Activated CD8-positive, alpha-beta memory T cell treated with anti-CD3 and anti-CD28 coated beads for 36 hours (primary cell): ENCODE measurements around the gene UNK. TPM values are rescaled to one million over a fixed set of nuclear protein-coding genes. Genes with fewer than 3 reads are reported as not detected.

Experiments used
- CTCF ChIA-PET: fragments of 350-600 bp; sonication (Branson Sonifier 250); formaldehyde crosslinking; loops from one replicate; lab custom pipeline; 2021; ENCODE audit warnings: antibody characterized with exemption; lab: Charles Lee
- POLR2A ChIA-PET: fragments of 350-600 bp; sonication (Branson Sonifier 250); formaldehyde crosslinking; loops from one replicate; lab custom pipeline; 2021; ENCODE audit warnings: antibody characterized with exemption; lab: Charles Lee
- total RNA-seq, 2 experiments: library from RNA; stranded (reverse); gene quantifications; one replicate each; pipeline ENCODE4 v1.2.3, GENCODE V29; 2021

Gene UNK
- total RNA-seq, 2 experiments from 2014 or later: 25.3 to 29.1 TPM

- POLR2A ChIA-PET: interaction anchor here (0.5 to 1.3 kb wide), 7 partner anchors 12 to 148 kb away, joined by 3 to 9 read pairs (median 5); partner anchors contain the start of genes GALK1, SMIM5 and WBP2
- CTCF ChIA-PET: interaction anchor here (0.5 to 10.7 kb wide), 39 partner anchors 9 to 569 kb away, joined by 3 to 153 read pairs (median 4); partner anchors contain the start of genes GALK1, RECQL5, SAP30BP and SMIM5
Measured at GRCh38 chr17:75752802-75753513, 31.6 kb upstream of the UNK start.

DNA sequence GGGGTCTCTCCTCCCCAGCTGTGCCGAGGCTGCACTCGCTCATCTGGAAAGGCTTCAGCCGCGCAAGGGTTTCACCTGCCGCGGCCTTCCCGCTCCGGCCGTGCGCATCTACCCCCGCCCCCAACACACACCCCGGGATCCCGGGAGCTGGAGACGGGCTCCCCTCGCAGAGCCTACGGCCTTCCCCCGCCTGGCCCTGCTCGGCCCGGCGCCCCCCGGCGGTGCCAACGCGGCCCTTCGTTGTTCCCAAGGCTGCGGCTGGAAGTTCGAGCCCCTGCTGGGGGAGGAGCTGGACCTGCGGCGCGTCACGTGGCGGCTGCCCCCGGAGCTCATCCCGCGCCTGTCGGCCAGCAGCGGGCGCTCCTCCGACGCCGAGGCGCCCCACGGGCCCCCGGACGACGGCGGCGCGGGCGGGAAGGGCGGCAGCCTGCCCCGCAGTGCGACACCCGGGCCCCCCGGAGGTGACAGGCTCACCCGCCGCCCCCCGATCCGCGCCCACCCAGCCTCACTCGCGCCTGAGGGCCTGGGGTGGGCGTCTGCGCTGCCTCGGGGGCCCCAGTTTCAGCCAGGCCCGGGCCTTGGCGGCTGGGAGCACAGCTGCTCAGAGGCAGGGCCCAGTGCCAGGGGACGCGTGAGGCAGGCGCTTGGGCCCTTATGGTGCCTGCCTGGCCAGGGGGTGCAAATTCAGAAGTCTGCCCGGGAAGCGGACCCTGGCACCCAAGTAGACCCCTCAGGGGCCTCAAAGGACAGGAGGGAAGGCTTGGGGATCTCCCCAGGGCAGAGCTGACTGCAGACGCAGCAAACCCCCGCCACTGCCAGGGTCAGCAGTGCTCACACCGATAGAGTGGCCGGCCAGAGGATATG lies 30.9 kb upstream of the UNK start:
- ChIA-PET CTCF (interaction anchor here (0.5 to 10.7 kb wide), 39 partner anchors 8 to 570 kb away, joined by 3 to 153 read pairs (median 4); partner anchors contain the start of genes GALK1, RECQL5, SAP30BP and SMIM5), POLR2A (interaction anchor here (0.5 to 1.3 kb wide), 11 partner anchors 11 to 328 kb away, joined by 3 to 9 read pairs (median 3); partner anchors contain the start of genes GALK1, SMIM5 and WBP2)

DNA sequence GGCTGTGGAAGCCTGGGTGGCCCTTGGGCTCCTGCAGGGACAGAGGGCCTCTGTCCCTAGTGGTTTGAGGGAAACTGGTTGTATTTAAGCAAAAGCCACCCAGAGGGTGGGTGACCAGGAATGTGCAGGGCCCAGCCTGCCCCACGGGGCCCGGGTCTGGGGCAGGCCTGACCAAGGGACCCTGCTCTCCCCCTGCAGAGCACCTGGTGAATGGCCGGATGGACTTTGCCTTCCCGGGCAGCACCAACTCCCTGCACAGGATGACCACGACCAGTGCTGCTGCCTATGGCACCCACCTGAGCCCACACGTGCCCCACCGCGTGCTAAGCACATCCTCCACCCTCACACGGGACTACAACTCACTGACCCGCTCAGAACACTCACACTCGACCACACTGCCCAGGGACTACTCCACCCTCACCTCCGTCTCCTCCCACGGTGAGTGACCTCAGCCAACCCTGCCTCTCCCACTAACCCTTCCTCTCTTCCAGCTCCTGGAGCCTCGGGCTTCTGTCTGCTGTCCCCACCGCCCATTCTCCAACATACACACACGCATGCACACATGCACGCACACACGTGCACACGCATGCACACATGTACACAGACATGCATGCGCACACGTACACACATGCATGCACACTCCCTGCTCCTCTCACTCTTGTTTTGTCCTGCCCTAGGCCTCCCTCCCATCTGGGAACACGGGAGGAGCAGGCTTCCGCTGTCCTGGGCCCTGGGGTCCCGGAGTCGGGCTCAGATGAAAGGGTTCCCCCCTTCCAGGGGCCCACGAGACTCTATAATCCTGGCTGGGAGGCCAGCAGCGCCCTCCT lies 30.0 kb upstream of the UNK start:
- CTCF ChIA-PET: interaction anchor here (0.8 to 10.7 kb wide), 17 partner anchors 7 to 170 kb away, joined by 3 to 153 read pairs (median 8); partner anchors contain the start of genes GALK1, RECQL5, SAP30BP and SMIM5
- POLR2A ChIA-PET: interaction anchor here (1.2 kb wide), 1 partner anchor 121 kb away, joined by 3 read pairs; the partner anchor contains the start of gene SMIM5

DNA sequence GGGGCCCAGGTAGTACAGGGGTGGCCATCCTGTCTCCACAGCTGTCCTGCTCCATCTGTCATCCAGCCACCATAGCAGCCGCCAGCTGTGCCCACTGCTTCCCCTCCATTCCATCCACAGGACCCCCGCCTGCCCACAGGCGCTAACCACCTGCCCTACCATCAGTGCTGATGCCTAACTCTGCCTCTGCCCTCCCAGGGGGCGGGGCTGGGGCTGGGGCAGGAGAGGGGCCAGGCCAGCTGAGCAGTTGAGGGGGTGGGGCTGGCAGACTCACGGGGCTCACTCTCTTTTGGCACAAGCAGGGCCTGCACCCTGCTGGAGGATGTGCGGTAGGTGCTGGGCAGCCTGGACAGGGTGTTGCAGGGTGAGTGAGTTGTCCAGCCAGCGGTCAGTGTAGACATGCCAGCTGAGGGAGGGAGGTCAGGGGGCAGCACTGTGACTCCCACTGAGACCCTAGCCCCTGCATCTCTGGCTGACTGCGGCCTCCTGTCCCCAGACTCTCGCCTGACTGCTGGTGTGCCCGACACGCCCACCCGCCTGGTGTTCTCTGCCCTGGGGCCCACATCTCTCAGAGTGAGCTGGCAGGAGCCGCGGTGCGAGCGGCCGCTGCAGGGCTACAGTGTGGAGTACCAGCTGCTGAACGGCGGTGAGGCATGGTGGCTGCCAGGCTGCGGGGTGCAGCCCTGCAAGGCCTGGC lies 29.3 kb upstream of the UNK start:
- ChIA-PET CTCF (interaction anchor here (1.0 to 3.5 kb wide), 5 partner anchors 9 to 121 kb away, joined by 3 to 37 read pairs (median 7); partner anchors contain the start of gene GALK1), POLR2A (no interaction called here)

GRCh38 chr17:75755990-75756389 lies 28.6 kb upstream of the UNK start:
- POLR2A ChIA-PET: no interaction called here
- CTCF ChIA-PET: interaction anchor here (0.7 to 1.0 kb wide), 2 partner anchors 81 to 123 kb away, joined by 3 to 4 read pairs; partner anchors contain the start of gene SMIM5

- ChIA-PET POLR2A (no interaction called here), CTCF (interaction anchor here (0.7 to 1.0 kb wide), 2 partner anchors 82 to 124 kb away, joined by 3 to 4 read pairs; partner anchors contain the start of gene SMIM5)
Measured at GRCh38 chr17:75756451-75757085, 28.0 kb upstream of the UNK start.

DNA sequence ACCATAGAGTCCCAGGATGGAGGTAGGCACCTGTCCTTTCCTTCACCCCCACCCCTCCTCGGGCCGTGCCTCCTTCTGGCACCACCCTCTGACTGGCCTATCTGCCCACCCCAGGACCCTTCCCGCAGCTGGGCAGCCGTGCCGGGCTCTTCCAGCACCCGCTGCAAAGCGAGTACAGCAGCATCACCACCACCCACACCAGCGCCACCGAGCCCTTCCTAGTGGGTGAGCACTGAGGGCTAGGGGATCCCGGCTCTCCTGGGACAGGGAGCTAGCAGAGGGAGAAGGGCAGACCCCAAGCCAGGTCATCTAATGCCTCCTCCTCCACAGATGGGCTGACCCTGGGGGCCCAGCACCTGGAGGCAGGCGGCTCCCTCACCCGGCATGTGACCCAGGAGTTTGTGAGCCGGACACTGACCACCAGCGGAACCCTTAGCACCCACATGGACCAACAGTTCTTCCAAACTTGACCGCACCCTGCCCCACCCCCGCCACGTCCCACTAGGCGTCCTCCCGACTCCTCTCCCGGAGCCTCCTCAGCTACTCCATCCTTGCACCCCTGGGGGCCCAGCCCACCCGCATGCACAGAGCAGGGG lies 27.4 kb upstream of the UNK start:
- POLR2A ChIA-PET: no interaction called here

GRCh38 chr17:75758131-75758905 lies 26.3 kb upstream of the UNK start:
- POLR2A ChIA-PET: no interaction called here
- CTCF ChIA-PET: interaction anchor here (0.7 to 1.4 kb wide), 2 partner anchors 11 to 85 kb away, joined by 3 to 4 read pairs; no protein-coding TSS in a partner anchor

More for the DNA sequence above, 27.4 kb upstream of the UNK start:
- CTCF ChIA-PET: interaction anchor here (0.5 to 1.4 kb wide), 2 partner anchors 10 to 149 kb away, joined by 3 to 4 read pairs; no protein-coding TSS in a partner anchor

DNA sequence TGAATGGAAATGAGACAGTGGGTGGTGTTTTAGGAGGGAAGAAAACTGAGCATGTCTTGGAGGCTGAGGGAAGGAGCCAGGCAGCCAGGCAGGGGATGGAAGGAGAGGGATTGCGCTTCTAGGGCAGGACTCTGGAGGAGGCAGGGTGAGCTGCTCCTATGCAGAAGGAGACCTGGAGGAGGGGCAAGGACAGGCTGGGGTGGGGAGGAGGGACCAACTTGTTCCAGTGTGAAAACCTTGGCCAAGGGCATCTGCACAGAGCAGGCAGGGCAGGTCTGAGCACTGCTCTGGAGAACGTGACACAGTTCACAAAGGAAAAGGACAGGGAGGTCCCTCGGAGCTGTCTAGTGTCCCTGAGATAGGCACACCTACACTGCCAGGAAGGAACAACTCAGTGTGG lies 25.1 kb upstream of the UNK start:
- ChIA-PET CTCF (interaction anchor here (0.7 to 1.1 kb wide), 3 partner anchors 9 to 86 kb away, joined by 3 to 4 read pairs (median 3); no protein-coding TSS in a partner anchor), POLR2A (interaction anchor here (0.6 to 1.2 kb wide), 3 partner anchors 17 to 39 kb away, joined by 3 to 7 read pairs (median 3); no protein-coding TSS in a partner anchor)

GRCh38 chr17:75759978-75760640 lies 24.5 kb upstream of the UNK start:
- POLR2A ChIA-PET: interaction anchor here (0.6 to 1.2 kb wide), 3 partner anchors 16 to 39 kb away, joined by 3 to 7 read pairs (median 3); no protein-coding TSS in a partner anchor
- CTCF ChIA-PET: interaction anchor here (0.9 to 1.1 kb wide), 2 partner anchors 10 to 37 kb away, joined by 3 to 4 read pairs; no protein-coding TSS in a partner anchor

GRCh38 chr17:75762513-75763268 lies 21.9 kb upstream of the UNK start:
- ChIA-PET POLR2A (interaction anchor here (0.6 to 1.3 kb wide), 2 partner anchors 17 to 630 kb away, joined by 4 to 8 read pairs; a partner anchor contains a TSS), CTCF (interaction anchor here (0.7 to 4.2 kb wide), 11 partner anchors 9 to 217 kb away, joined by 3 to 37 read pairs (median 4); partner anchors contain the start of gene WBP2)

DNA sequence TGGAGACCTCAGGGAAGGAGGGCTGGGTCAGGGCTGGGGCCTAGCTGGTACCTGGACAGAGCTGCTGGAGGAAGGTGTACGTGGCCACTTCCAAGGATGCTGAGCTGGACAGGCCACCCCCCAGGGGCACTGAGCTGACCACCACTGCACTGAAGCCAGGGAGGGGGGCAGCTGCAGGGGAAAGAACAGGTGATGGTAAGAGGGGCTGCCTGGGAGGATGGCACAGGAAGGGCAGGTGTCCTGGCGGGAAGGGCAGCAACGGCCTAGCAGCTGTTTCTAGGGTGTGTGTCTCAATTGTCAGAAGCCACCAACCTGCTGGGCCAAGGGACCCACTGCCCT lies 21.4 kb upstream of the UNK start:
- POLR2A ChIA-PET: interaction anchor here (0.6 to 1.2 kb wide), 3 partner anchors 21 to 631 kb away, joined by 3 to 8 read pairs (median 5); partner anchors contain the start of gene UNK
- CTCF ChIA-PET: interaction anchor here (1.1 to 4.2 kb wide), 6 partner anchors 9 to 92 kb away, joined by 3 to 37 read pairs (median 10); partner anchors contain the start of gene WBP2

DNA sequence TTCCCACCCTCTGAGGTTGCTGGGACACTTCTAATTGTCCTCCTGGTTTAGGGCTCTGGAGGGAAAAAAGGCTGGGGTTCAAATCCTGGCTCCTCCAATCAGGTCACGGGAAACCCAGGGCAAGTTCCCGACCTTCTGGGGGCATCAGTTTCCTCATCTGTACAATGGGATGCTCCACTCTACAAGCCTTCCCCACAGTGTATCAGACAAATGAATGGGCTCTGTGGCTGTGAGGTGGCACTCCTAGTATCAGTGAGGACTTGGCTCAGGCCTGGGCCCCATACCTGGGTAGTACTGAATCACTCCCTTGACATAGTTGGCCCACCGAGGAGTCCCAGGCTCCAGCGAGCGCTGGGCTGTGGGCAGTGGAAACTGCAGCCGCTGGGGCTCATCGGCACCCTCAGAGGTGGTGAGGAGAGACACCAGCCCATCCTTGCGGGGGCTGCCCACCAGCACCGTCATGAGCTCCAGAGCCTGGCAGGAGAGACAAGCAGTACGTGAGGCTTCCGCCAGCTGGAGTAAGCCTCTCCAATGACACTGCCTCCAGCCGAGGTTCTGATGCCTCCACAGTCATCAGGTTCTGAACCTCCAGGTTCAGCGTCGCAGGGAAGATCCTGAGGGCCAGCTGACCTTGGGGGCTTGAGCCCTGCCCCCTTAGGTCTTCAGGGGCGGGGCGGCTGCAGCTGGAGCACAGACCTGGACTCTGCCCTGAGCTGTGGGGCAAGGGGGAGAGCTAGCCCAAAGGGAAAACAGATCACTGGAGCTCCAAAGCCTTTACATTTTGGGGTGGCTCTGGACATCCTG lies 20.8 kb upstream of the UNK start:
- CTCF ChIA-PET: interaction anchor here (0.5 to 4.2 kb wide), 11 partner anchors 10 to 588 kb away, joined by 3 to 37 read pairs (median 8); partner anchors contain the start of genes UNK and WBP2
- POLR2A ChIA-PET: interaction anchor here (0.6 to 3.1 kb wide), 7 partner anchors 9 to 332 kb away, joined by 3 to 36 read pairs (median 5); partner anchors contain the start of gene UNK
